Mesenteric fat pad (tissue), 1 donor: ENCODE data around the gene KIF5A. TPM values are rescaled to one million over a fixed set of nuclear protein-coding genes. Genes with fewer than 3 reads are reported as not detected.

Source experiments
- DNase-seq: peaks from one replicate; pipeline ENCODE4 v3.0.0-alpha.2; 2020; ENCODE audit warnings: low spot score
- total RNA-seq: library from RNA; stranded (reverse); fragmentation: NEBNext Ultra II Directional; extraction: Animal tissue kit (Norgen Biotek cat#: 25700); gene quantifications from one replicate; pipeline ENCODE4 v1.2.1, GENCODE V29; 2021
- donor health status: DM: yes; HTN: yes; CAD: no.

Gene KIF5A
- total RNA-seq, 1 donor from 2014 or later = not detected

DNA sequence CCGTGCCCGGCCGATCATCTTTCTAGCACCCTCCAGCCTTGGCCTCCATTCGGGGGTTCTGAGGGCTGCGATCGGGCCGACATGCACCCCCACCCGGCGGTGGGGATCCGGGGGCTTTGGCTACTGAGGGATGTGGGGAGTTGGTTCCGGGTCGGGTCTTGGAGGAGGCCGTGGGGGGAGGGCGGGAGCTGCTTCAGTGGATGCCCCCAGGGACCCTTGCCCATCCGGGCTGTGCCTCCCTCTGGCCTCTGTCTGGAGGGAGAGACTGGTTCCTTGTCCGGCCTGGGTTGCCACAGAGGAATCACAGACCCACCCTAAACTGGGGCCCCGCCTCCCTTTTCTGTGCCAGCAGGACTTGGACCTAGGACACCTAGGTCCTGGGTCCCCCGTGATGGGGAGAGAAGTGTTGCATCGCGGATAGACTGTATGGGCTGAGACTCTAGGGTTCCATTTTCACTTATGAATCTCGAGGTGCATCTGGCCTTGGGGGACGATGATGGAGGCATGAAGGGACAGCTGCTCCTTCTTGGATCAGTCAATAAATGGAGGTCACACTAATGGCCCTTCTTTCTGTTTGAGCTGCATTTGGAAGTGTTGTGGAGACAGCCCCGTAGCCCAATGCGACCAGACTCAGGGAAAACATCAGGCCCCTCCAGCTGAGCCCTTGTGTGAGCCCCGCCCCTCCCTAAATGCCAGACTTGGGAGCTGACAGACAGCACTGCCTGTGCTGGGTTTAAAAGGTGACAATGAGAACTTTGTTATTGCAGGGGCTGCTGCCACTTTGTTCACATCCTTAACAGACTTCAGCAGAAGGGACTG, 55.4 kb downstream of the KIF5A start:
- peak; percentile 89 for DNase-seq

DNA sequence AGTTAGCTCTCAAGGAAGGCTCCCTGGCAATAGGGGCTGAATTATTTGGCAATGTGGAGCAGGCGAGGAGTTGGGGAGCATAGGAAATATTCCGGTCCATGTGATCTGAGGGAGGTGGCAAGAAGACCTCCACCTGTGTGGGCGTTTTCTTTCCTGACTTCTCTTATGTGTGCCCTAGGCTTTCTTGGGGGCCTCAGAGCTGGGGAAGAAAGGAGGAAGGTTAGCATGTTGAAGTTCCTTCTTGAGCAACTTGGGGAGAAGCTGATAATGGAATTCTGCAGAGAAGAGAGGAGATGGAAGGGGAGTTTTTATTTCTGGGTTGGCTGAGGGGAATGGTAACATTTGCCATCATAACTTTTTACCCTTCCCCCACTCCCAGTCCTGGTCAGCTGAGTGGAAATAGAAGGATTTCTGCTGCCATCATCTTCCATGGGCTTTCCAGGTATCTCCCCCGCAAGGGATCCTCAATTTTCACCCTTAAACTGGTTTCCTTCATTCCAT, 56.0 kb downstream of the KIF5A start:
- DNase-seq = peak; percentile 2

DNA sequence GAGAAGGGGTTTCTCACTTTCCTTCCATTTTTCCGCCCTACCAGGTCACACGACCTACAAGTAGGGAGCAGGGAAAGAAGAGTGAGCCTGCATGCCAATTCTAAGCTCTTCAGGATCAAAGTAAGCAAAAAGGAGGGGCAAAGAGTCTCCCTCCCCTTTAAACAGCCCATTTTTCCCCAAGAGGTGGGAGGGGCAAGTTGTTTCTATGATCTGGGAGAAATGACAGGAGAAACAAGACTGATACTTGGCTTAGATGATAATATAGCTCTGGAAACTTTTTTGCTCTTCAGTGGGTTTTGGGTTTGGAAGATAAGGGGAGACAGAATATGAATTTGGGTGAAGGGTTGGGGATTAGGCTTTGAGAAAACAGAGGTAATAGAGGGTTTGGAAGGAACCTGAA, 56.6 kb downstream of the KIF5A start:
- no peak for DNase-seq

DNA sequence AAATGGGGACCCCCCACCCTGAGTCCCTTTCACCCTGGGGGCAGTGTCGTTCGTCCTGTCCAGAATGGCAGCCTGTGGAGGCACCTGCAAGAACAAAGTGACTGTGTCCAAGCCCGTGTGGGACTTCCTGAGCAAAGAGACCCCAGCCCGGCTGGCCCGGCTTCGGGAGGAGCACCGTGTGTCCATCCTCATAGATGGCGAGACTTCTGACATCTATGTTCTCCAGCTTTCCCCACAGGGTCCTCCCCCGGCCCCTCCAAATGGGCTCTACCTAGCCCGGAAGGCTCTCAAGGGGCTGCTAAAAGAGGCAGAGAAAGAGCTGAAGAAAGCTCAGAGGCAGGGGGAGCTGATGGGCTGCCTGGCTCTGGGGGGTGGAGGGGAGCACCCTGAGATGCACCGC, 57.0 kb downstream of the KIF5A start:
- peak; percentile 71 for DNase-seq

DNA sequence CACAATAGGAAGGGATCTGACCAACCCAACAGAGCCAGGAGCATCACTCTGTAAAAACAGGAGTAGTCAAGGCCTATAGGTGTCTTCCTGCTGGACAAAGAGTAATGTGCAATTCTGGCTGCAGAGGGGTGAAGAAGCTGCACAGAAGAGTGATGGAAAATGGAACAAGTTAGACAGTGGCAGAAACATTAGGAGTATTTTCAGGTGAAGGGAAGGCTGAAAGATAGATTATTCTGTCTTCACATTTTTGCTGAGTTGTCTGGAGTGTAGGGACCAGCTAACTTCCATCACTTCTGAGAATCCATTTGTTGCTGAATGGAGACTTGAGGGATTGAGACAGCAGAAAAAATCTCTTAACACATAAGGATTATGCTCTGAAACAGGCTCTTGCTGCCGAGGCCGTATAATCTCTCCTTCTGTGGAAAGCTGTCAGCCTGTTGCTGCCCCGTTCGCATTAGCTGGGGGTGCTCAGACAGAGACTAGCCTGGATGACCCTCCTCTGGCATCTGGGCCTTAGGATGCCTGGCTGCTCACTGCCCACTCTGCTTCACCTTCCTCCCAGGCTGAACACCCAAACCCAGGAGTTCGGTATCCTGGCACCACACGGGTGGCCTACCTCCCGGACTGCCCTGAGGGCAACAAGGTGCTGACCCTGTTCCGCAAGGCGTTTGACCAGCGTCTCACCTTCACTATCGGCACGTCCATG, 58.3 kb downstream of the KIF5A start:
- no peak for DNase-seq

DNA sequence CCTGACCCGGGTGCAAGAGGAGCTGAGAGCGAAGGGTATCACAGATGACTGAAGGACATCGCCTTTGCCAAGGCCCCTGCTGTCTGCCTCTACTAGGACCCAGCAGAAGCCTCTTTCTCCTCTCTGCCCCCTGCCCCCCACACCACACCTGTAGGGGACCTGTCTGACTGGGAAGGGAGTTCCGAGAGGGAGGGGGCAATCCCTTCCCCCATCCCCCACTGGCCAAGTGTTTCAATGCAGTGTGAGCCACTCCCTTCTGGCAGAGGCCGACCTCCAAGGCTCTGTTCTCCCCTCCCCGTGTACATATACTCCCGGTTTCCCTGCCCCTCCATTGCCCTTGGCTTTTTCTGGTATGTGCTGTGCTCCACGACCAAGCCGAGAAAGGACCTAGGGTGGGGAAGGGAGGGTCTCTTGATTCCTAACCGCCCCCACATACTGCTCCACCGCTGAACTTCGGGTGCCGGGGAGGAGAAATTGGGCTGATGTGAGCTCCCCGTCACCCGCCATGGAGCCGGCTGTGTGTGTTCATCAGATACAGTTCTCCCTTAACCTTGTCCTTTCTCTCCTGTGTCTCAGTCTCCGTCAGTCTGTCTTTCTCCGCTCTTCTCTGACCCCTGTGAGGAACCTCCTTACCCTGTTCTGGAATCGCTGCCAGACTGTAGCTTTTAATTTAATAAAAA, 59.4 kb downstream of the KIF5A start:
- peak; percentile 64 for DNase-seq

DNA sequence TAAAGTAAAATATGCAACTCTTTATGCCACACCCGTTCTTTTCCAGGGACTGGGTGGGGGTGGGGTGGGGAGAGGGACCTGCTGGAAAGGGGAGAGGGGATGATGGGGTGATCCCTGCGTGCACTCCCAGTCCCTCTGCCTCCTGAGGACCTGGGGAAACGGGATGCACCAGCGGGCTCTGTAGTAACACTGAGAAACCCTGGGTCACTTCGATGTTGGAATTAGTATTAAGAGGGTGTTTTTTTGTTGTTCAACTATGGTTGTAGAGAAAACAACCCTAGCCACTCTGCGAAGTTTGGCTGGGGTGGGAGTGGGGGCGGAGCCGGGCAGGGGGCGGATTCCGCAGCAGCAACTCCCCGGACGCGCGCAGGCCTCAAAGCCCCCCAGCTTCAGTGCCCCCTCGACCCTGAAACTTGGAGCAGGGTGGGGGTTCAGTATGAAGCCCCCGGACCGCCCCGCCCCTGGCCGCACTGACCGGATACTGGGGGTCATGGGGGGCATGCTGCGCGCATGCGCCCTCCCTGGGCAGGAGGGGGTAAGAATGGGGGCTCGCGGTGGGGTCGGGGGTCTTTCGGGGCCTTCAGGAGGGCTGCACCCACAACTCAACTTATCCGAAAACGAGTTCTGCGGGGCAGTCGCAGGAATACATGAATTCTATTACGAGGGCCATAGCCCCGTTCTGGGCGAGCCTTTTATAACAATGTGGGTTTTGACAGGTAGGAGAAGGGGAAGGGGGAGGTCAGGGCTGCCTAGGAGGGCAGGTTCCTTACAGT, 60.1 kb downstream of the KIF5A start:
- DNase-seq = peak; percentile 30

DNA sequence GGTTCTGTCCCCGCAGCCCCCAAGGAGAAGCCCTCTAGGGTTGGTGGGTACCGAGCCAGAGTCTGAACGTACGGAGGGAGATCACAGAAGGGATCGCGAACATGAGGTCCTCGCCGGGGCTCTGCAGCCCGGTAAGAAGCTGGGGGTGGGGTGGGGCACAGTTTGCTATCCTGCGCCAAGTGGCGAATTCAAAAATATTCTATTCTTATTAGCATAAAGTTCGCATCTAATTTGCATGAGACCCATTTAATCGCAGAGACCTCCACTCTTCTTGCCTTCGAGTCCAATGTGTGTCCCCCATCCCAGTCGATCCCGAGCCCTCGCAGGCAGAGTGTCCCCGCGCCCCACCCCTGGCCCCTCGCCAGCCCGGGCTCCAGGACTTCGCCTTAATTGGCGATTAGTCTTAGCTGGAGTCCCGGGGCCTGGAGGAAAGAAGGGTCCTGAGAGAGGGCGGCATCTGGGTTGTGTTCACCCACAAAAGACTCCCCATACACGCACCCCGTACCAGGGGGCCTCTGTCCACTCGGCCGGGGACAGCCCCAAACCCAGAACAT, 60.8 kb downstream of the KIF5A start:
- peak; percentile 90 for DNase-seq

DNA sequence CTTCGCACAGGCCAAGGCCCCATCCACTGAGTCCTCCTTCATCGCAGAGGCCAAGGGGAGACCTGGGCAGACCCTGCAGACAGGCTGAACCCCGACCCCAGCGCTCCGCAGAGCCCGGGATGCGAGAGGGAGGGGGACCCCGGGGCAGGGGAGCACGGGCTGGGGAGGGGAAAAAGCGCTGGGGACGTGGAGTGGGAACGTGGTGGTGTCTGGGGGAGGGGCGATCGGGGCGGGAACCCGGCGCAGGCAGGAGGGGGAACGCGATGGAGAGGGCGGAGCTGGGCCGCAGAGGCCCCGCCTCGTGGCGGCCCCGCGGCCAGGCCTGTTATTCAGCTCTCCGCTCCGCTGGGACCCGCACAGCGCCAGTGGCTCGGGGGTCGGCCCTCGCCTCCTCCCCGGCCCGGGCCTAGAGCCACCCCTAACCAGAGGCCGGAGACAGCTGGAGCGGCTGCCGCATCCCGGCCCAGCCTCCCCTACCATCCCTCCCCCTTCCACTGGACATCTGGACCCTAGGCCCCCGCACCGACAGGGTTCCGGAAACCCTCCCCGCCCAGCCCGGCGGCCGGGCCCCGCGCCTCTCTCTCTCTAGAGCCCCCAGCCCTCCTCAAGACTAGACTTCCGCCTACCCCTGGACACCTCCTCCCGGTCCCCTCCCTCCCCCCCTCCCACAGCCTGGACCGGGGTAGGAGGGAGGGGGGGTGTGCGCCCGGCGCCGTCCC, 61.4 kb downstream of the KIF5A start, which contains the start of gene ARHGEF25:
TSS of gene ARHGEF25 (plus strand) at position 328 of the 719 bp plus-strand sequence. CDS start 460 bp downstream, outside the sequence.
- peak; percentile 90 for DNase-seq

DNA sequence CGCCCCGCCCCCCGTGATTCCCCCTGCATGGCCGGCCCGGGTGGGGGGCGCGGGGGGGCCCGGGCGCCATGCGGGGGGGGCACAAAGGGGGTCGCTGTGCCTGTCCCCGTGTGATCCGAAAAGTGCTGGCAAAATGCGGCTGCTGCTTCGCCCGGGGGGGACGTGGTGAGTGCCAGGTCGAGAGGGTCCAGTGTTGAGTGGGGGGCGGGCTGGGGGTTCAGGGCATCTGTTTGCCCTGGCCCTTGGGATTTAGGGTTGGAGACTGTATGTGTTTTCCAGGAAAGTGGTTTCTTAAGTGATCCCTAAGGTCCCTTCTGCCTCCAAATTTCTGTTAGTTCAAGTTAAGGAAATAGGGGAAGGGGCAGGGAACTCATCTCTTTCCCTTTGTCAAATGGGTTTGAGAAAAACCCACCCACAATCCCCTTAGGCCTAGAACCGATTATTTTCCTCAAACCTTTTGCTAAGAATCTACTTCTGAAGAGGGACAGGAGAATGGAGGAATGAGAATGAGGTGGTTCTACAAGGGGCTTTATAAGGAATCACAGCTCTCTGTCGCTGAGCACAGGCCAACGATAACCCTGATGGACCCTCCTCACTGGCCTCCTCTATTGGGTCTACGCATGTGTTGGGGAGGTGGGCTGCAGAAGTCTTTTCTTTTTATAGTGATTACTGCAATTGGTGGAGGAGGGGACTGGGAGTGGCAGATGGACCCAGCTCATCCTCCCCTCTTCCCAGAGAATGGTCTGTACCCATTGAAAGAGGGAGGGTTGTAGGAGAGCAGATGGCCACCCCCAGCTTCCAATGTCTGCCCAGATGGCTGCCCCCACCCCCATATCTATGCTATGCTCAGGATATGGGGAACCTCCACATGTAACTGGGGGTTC, 62.2 kb downstream of the KIF5A start:
- peak; percentile 84 for DNase-seq

DNA sequence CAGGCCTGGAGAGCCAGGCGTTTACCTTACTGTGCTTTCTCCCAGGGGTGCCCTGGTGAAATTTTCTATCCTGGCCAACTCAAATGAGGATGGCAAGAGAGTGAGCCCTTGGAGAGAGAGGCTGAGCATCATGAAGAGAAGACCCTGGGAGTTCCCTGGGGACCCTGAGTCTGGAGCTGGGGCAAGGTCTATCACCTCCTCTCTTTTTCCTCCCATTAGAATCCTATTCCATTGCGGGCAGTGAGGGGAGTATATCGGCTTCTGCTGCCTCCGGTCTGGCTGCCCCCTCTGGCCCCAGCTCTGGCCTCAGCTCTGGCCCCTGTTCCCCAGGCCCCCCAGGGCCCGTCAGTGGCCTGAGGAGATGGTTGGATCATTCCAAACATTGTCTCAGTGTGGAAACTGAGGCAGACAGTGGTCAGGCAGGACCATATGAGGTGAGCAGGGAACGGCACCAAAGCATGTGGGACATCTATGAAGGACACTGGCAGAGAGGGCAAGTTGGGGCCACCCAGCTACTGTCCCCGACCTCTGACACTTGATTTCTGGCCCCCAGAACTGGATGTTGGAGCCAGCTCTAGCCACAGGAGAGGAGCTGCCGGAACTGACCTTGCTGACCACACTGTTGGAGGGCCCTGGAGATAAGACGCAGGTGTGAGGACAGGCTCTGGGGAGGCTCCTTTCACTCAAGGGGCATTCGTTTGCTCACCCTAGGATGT, 63.0 kb downstream of the KIF5A start:
- peak; percentile 65 for DNase-seq

DNA sequence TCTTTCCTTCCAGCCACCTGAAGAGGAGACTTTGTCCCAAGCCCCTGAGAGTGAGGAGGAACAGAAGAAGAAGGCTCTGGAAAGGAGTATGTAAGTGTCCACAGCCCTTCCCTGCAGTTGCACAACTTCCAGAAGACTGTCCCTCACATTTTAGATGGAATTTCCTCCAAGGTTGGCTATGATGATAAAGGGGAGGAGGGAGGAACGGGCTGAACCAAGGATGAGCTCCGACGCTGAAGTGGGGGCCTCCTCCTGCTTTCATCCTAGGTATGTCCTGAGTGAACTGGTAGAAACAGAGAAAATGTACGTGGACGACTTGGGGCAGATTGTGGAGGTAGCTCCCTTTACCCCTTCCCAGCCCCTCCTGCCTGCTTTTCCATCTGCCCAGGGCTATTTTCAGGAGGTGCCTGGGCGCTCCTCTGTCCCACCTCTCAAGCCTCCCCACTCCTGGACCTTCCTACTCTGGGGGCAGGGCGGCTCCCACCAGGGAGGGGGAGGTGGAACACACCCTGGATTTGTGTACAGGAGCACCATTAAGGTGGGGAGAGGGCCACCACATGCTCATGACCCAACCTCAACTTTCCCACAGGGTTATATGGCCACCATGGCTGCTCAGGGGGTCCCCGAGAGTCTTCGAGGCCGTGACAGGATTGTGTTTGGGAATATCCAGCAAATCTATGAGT, 63.7 kb downstream of the KIF5A start:
- peak; percentile 68 for DNase-seq

DNA sequence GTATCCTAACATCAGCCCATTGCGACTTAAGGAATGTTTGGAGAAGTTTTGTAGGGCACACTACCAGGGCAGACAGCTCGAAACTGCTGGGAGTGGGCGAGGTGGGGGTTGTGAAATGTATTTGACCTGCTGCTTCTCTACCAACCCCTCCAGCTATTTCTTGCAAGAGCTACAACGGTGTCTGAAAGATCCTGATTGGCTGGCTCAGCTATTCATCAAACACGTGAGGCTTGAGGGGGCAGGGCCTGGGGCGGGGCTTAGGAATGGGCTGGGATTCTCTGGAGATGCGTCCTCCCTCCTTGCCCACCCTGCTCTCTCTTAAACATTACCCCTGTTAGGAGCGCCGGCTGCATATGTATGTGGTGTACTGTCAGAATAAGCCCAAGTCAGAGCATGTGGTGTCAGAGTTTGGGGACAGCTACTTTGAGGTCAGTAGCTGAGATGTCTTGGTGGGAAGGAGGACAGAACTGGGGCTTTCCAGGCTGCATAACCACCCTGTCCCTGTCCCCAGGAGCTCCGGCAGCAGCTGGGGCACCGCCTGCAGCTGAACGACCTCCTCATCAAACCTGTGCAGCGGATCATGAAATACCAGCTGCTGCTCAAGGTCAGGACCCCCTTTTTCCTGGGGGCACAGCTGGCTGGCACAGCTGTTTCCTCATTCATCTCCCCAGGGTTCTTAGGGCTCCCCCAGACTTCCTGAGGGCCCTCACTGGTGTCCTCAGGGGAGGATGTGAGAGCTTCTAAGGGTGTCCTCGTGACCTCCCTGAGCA, 64.5 kb downstream of the KIF5A start:
- peak; percentile 87 for DNase-seq

DNA sequence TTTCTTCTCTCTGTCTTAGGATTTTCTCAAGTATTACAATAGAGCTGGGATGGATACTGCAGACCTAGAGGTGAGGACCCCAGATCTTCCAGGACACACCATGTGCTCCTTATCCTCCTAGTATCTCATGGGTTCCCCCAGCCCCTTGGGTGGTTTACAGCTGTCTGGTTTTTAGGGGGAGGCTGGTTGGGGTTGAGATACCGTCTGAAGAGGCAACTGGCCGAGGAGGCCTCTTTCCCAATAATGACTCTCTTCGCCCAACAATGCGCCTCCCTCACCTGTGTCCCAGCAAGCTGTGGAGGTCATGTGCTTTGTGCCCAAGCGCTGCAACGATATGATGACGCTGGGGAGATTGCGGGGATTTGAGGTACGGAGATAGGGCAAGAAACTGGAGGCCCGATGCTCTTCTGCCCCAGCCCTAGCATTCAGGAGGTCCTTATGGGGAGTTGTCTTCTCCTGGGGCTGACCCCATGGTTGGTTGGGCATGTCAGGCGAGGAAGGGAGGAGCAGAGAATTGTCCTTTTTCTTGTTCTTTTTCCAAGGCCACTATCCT, 65.2 kb downstream of the KIF5A start:
- DNase-seq = peak; percentile 60

DNA sequence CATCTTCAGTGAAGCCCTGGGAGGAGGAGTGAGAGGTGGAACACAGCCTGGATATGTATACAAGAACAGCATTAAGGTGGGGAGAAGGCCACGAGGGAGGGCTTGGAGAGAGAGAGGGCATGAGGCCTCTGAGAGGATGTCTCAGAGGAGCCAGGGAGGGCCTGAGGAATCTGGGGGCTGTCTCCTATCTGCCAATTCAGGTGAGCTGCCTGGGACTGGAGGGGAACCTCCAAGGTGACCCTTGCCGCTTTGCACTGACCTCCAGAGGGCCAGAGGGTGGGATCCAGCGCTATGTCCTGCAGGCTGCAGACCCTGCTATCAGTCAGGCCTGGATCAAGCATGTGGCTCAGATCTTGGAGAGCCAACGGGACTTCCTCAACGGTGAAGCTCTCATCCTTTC, 65.8 kb downstream of the KIF5A start:
- peak; percentile 60 for DNase-seq

DNA sequence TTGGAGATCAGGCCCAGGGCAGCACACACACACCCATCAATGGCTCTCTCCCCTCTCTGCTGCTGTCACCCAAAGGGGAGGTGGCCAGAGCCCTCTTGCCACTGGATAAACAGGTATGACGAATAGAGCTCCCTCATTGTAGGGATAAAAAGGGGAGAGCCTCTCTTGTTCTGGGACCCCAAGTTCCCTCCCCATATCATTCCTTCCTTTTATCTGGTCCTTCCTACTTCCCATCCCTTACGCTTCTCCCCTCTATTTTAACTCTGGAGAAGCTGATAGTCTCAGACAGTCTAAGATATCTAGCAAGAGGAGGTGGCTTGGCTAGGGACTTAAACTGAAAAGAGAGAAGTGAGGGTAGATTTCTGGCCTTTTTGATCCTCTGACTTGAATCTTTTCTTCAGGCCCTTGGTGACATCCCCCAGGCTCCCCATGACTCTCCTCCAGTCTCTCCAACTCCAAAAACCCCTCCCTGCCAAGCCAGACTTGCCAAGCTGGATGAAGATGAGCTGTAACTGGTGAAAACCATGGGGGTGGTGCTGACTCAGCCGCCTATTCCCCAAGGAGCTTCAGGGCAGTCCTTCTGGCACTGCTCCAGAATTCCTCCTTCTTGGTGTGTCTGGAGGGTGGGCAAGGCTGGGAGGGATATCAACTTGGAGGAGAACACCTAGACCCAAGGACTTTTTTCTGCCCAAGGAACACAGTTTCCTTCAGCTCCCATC, 66.7 kb downstream of the KIF5A start:
- DNase-seq = peak; percentile 57
